Left kidney (tissue), 2 donors: ENCODE data around the gene USP16. TPM values are rescaled to one million over a fixed set of nuclear protein-coding genes. Genes with fewer than 3 reads are reported as not detected.
"Not testable (repeated sequence)": the region's sequence is repeated elsewhere in the genome, so short reads cannot be mapped to it uniquely, and the experiment has no call there.

ENCODE experiments used
- DNase-seq: peaks from one replicate; pipeline ENCODE4 v3.0.0-alpha.2; 2013
- polyA plus RNA-seq: library from polyadenylated mRNA; unstranded; fragments of 120-200 nt; gene quantifications from one replicate; pipeline ENCODE4 v1.2.1, GENCODE V29; 2013; ENCODE audit not compliant: insufficient read length

USP16 gene
- polyA plus RNA-seq, 1 donor: 72.0 TPM

GRCh38 chr21:29030909-29031308, 6.4 kb downstream of the USP16 start:
- no peak for DNase-seq

- DNase-seq: no peak
Measured at GRCh38 chr21:29033301-29033700, 8.8 kb downstream of the USP16 start.

GRCh38 chr21:29033871-29034270, 9.4 kb downstream of the USP16 start:
- no peak for DNase-seq

- DNase-seq: no peak
Measured at GRCh38 chr21:29034678-29035077, 10.2 kb downstream of the USP16 start.

- DNase-seq: no peak
Measured at GRCh38 chr21:29052224-29052623, 27.8 kb downstream of the USP16 start.

- DNase-seq: no peak
Measured at GRCh38 chr21:29053011-29053553, 28.6 kb downstream of the USP16 start.

GRCh38 chr21:29053656-29054055, 29.2 kb downstream of the USP16 start:
- DNase-seq: no peak

- no peak for DNase-seq
Measured at GRCh38 chr21:29055080-29055479, 30.6 kb downstream of the USP16 start.

GRCh38 chr21:29056005-29056404, 31.5 kb downstream of the USP16 start:
- no peak for DNase-seq

- DNase-seq: no peak
Measured at GRCh38 chr21:29056538-29057050, 32.1 kb downstream of the USP16 start.

GRCh38 chr21:29064850-29065481, 40.5 kb downstream of the USP16 start:
- no peak for DNase-seq

GRCh38 chr21:29072873-29073221, 48.4 kb downstream of the USP16 start:
- no peak for DNase-seq

- peak; percentile 100 for DNase-seq
Measured at GRCh38 chr21:29073222-29074006, 48.9 kb downstream of the USP16 start, which contains the start of gene CCT8. Gene CCT8 (minus strand): TSS chr21:29073648. CDS start chr21:29073590, 58 bp downstream.

GRCh38 chr21:29074007-29074376, 49.5 kb downstream of the USP16 start:
- no peak for DNase-seq

GRCh38 chr21:29074783-29075182, 50.3 kb downstream of the USP16 start:
- no peak for DNase-seq

GRCh38 chr21:29075706-29076466, 51.4 kb downstream of the USP16 start:
- no peak for DNase-seq

GRCh38 chr21:29076731-29077640, 52.5 kb downstream of the USP16 start:
- not testable (repeated sequence) for DNase-seq

- peak; percentile 45 for DNase-seq
Measured at GRCh38 chr21:29077651-29078090, 53.2 kb downstream of the USP16 start.

- no peak for DNase-seq
Measured at GRCh38 chr21:29078869-29079767, 54.6 kb downstream of the USP16 start.

GRCh38 chr21:29080454-29080941, 56.0 kb downstream of the USP16 start:
- no peak for DNase-seq
